Astrocyte of the cerebellum (primary cell): Measurements from ENCODE around the gene HSCB.
"Not testable (repeated sequence)": the region's sequence is repeated elsewhere in the genome, so short reads cannot be mapped to it uniquely, and the experiment has no call there.

ENCODE experiments used
- DNase-seq: peaks from one replicate; pipeline ENCODE4 v3.0.0-alpha.2; 2011; ENCODE audit warnings: low read depth
- H3K4me3 ChIP-seq: 2 replicates; pipeline ENCODE4 v1.5.1; 2011; ENCODE audit warnings: mild to moderate bottlenecking, low read depth, low read length, moderate library complexity
- in situ Hi-C: cut with HindIII; loops from 2 replicates; pipeline ENCODE4 v1.10.0; 2017; ENCODE audit warnings: low sequenced_read_pairs
- TF ChIP-seq, protein P1 (sequence below): IDR thresholded peaks from 2 replicates; pipeline ENCODE4 v1.5.1; 2012; ENCODE audit warnings: low read length, low read depth, moderate library complexity, mild to moderate bottlenecking; ENCODE audit errors: missing control alignments

The HSCB gene, protein sequence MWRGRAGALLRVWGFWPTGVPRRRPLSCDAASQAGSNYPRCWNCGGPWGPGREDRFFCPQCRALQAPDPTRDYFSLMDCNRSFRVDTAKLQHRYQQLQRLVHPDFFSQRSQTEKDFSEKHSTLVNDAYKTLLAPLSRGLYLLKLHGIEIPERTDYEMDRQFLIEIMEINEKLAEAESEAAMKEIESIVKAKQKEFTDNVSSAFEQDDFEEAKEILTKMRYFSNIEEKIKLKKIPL

DNA sequence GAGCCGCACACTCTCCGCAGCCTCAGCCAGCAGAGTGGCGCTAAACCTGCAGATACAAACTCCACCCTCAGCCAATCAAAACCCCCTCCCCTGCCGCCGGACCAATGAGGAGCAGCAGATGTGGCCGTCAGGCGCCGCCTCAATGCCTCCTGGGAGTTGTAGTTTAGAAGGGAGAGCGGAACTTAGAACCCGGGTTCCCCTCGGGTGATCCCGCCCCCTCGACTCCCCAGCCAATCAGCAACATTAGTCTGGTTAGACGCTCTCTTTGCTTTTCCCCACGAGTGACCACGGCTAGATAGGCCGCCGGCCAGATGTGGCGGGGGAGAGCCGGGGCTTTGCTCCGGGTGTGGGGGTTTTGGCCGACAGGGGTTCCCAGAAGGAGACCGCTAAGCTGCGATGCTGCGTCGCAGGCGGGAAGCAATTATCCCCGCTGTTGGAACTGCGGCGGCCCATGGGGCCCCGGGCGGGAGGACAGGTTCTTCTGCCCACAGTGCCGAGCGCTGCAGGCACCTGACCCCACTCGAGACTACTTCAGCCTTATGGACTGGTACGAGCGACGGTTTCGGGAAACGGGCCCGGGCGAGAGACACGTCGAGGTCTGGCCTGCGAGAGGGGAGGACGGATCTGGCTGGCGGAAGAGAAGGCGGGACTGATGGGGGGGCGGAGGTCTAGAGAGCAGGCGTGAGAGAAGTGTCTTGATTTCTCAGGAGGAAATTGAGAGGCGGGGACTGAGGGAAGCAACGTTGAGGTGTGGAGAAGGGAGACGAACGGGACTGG, at the start of gene HSCB, which contains the start of gene CHEK2:
Gene HSCB (plus strand): TSS at position 255 of the 777 bp plus-strand sequence. CDS start 57 bp downstream, at position 312.
Gene CHEK2 (minus strand): TSS at position 36 of the 777 bp plus-strand sequence. CDS start 7,099 bp downstream, outside the sequence.
- peak within 1 kb of the TSS; percentile 94 for H3K4me3 ChIP-seq
- peak; percentile 98 for DNase-seq
- in situ Hi-C loops: no loop called here
- TF ChIP-seq, protein P1, sequence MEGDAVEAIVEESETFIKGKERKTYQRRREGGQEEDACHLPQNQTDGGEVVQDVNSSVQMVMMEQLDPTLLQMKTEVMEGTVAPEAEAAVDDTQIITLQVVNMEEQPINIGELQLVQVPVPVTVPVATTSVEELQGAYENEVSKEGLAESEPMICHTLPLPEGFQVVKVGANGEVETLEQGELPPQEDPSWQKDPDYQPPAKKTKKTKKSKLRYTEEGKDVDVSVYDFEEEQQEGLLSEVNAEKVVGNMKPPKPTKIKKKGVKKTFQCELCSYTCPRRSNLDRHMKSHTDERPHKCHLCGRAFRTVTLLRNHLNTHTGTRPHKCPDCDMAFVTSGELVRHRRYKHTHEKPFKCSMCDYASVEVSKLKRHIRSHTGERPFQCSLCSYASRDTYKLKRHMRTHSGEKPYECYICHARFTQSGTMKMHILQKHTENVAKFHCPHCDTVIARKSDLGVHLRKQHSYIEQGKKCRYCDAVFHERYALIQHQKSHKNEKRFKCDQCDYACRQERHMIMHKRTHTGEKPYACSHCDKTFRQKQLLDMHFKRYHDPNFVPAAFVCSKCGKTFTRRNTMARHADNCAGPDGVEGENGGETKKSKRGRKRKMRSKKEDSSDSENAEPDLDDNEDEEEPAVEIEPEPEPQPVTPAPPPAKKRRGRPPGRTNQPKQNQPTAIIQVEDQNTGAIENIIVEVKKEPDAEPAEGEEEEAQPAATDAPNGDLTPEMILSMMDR: no peak

DNA sequence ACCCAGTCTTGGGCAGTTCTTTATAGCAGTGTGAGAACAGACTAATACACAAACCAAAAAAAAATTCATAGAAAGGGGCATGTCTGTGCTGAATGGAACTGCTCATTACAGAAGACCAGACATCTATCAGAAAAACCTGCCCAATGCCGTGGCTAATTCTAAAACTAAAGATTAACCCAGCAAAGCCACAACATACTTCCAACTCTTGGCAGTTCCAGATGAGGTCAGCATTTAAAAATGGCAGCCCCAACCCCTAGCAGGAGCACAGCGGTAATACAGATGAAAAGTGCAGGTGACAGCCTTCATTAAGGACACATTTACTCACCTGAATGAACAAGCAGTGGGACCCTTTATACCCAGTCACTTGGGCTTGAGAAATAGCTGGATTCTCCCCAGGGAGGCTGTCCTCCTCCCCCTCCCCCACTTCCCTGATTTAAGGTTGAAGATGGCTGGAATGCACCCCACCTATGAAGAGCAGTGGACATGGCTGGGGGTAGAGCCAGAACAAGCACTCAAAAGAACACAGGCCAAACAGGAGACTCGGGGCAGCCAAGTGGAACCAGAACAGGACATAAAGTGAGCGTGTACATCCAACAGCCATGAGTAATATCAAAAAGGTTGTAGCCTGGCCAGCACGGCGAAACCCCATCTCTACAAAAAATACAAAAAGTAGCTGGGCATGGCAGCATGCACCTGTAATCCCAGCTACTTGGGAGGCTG, 48.6 kb upstream of the HSCB start:
- H3K4me3 ChIP-seq, in situ Hi-C loops, DNase-seq: not testable (repeated sequence)

DNA sequence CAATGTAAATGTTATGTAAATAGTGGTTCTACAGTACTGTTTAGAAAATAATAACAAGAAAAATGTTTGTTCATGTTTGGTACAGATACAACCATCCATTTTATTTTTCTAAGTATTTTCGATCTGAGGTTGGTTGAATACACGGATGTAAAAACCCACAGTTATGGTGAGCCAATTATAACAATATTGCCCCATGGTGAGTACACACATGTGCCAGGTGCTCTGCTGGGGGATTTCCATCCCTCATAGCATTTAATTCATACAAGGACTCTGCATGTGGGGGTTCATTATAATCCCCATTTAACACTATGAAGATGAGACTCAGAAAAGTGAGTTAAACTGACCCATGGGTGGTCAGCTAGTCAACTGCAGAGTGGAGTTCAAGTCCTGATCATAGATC, 38.9 kb upstream of the HSCB start:
- no peak for DNase-seq
- in situ Hi-C loops: no loop called here
- H3K4me3 ChIP-seq: no peak overlapping the region
- TF ChIP-seq, protein P1: no peak

DNA sequence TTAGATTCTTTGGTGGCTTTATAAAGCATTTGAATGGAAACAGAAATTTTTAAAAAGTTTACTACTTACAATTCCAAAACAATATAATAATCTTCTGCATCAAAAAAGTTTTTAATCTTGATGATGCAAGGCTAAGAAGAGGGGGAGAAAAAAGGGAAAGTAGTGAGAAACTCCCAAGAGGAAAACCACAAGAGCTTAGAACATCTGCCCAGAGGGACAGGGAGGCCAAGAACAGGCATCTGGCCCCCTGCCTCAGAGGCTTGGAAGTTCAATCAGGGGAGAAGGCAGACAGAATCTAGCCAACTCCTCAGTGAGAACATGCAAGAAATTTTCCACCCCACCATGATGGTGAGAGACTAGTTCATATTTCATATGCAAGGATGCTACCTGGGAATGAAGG, 38.4 kb upstream of the HSCB start:
- in situ Hi-C loops: no loop called here
- H3K4me3 ChIP-seq: no peak overlapping the region
- DNase-seq: no peak
- TF ChIP-seq, protein P1: no peak

DNA sequence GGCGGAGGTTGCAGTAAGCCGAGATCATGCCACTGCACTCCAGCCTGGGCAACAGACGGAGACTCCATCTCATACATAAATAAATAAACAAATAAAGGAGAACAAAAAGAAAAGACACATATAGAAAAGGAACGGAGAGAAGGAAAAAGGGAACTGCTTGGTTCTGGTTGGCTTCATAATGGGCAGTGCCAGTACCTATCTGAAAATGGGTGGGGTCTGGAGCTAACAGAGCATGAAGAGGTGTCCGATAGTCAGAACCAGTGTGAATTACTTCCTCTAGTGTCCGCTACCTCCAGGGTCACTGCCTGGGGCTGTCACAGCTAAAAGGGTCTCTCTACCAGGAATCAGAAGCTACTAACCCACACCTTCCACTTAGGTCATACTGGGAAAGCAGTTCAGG, 35.0 kb upstream of the HSCB start:
- in situ Hi-C loops: no loop called here
- DNase-seq: no peak
- no peak overlapping the region for H3K4me3 ChIP-seq
- TF ChIP-seq, protein P1: no peak

DNA sequence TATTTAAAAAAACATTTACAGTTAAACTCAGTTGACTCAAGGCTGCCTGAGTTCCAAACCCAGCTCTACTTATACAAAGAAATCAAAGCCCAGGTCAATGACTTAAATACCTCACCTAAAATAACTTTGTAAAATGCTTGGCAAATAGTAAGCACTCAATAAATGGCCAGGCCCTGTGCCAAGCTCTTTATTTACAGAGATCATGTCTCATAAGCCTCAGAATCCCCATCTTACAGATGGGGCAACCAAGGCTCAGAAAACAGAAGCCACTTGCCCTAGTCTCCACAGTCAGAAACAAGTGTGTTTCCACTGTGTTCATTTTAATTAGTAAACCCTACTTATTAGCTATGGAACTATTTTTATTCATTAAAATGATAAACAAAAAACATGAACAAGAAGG, 31.7 kb upstream of the HSCB start:
- no peak overlapping the region for H3K4me3 ChIP-seq
- in situ Hi-C loops: no loop called here
- TF ChIP-seq, protein P1: no peak
- DNase-seq: no peak
